T-cell (primary cell): ENCODE results near the gene MYOZ3. TPM values are rescaled to one million over a fixed set of nuclear protein-coding genes. Genes with fewer than 3 reads are reported as not detected.

Experiments
- ATAC-seq, 4 experiments: fragments of 200-7000 bp in 3 of 4; fragments of 150-1000 bp in 1 of 4; cut with Tn5 transposase; replicated peaks in 1 of 4; 1 replicate in 3 of 4; 2 replicates in 1 of 4; pipeline ENCODE4 v1.10.0; 2021; ENCODE audit warnings: moderate library complexity in 3 of 4, mild to moderate bottlenecking in 2 of 4, moderate number of reproducible peaks in 1 of 4
- CTCF ChIA-PET, 2 donors: fragments of 300-600 bp; sonication (Branson Sonifier 250); formaldehyde crosslinking; loops; one replicate each; lab custom pipeline; 2022; ENCODE audit warnings: antibody characterized with exemption in 2 of 2; lab: Charles Lee
- POLR2A ChIA-PET, 2 donors: fragments of 300-600 bp; sonication (Branson Sonifier 250); formaldehyde crosslinking; loops; one replicate each; lab custom pipeline; 2022; ENCODE audit warnings: antibody characterized with exemption in 2 of 2; lab: Charles Lee
- DNase-seq, 35 experiments: peaks; one replicate each; pipeline versions ENCODE4 v3.0.0 to v3.0.0-alpha.2; 2013 to 2023
- H3K27ac ChIP-seq: one replicate; pipeline ENCODE4 v1.5.1; 2013; ENCODE audit warnings: low read length
- H3K27me3 ChIP-seq, 2 experiments: replicated peaks in 1 of 2; 1 replicate in 1 of 2; 2 replicates in 1 of 2; pipeline versions ENCODE4 v1.6.1 to v1.7.0; 2013; ENCODE audit warnings: low read length in 1 of 2, mixed read lengths in 1 of 2; ENCODE audit not compliant: control insufficient read depth in 2 of 2, insufficient read depth in 2 of 2; ENCODE audit errors: extremely low read depth in 1 of 2
- H3K36me3 ChIP-seq, 2 donors: 1 replicate in 1 of 2; 2 replicates in 1 of 2; pipeline versions ENCODE4 v1.6.1 to v1.7.0; 2013; ENCODE audit warnings: low read length in 1 of 2; ENCODE audit not compliant: control insufficient read depth in 2 of 2, insufficient read depth in 1 of 2; ENCODE audit errors: extremely low read depth in 1 of 2
- H3K4me1 ChIP-seq, 2 experiments: 1 replicate in 1 of 2; 2 replicates in 1 of 2; pipeline versions ENCODE4 v1.6.1 to v1.7.0; 2013; ENCODE audit warnings: low read length in 2 of 2, mixed read lengths in 1 of 2; ENCODE audit not compliant: insufficient read depth in 2 of 2, control insufficient read depth in 1 of 2; ENCODE audit errors: extremely low read depth in 1 of 2
- H3K4me3 ChIP-seq, 2 donors: 1 replicate in 1 of 2; 2 replicates in 1 of 2; pipeline versions ENCODE4 v1.5.1 to v1.7.0; 2013; ENCODE audit warnings: mild to moderate bottlenecking in 2 of 2, low read length in 1 of 2, moderate library complexity in 1 of 2; ENCODE audit not compliant: control insufficient read depth in 1 of 2; ENCODE audit errors: extremely low read depth in 1 of 2
- H3K9me3 ChIP-seq: 2 replicates; pipeline ENCODE4 v1.7.0; 2013
- H3K27ac Mint-ChIP-seq, 2 donors: one replicate each; pipeline ENCODE4 v1.8.0; 2020 to 2021; ENCODE audit warnings: mild to moderate bottlenecking in 2 of 2, mixed read lengths in 2 of 2
- H3K27me3 Mint-ChIP-seq, 2 donors: one replicate each; pipeline ENCODE4 v1.8.0; 2021 to 2022; ENCODE audit warnings: mixed read lengths in 2 of 2
- H3K36me3 Mint-ChIP-seq: one replicate; pipeline ENCODE4 v1.8.0; 2021; ENCODE audit warnings: mixed read lengths
- H3K4me1 Mint-ChIP-seq, 3 donors: one replicate each; pipeline ENCODE4 v1.8.0; 2020 to 2022; ENCODE audit warnings: mixed read lengths in 3 of 3, mild to moderate bottlenecking in 1 of 3
- H3K4me3 Mint-ChIP-seq, 3 donors: one replicate each; pipeline ENCODE4 v1.8.0; 2020 to 2022; ENCODE audit warnings: mild to moderate bottlenecking in 3 of 3, mixed read lengths in 3 of 3, moderate library complexity in 3 of 3
- H3K9me3 Mint-ChIP-seq, 3 donors: one replicate each; pipeline ENCODE4 v1.8.0; 2020 to 2022; ENCODE audit warnings: mixed read lengths in 3 of 3
- WGBS: methylation state at CpG from one replicate; pipeline ENCODE4 v1.1.5; 2013; ENCODE audit warnings: missing lambda C conversion rate; ENCODE audit not compliant: insufficient coverage; 5-methylcytosine and 5-hydroxymethylcytosine counted together
- total RNA-seq, 35 experiments: library from RNA in 6 of 35; stranded (reverse) in 6 of 35; fragments of 120-200 nt in 1 of 35; gene quantifications; one replicate each; pipeline versions ENCODE4 v1.2.1 to v1.2.4 and lab custom pipeline; 2013 to 2026

The MYOZ3 gene
- total RNA-seq, 5 donors from 2014 or later (not counting 1 experiment from before 2014, with no cell fraction given), result not detected

DNA sequence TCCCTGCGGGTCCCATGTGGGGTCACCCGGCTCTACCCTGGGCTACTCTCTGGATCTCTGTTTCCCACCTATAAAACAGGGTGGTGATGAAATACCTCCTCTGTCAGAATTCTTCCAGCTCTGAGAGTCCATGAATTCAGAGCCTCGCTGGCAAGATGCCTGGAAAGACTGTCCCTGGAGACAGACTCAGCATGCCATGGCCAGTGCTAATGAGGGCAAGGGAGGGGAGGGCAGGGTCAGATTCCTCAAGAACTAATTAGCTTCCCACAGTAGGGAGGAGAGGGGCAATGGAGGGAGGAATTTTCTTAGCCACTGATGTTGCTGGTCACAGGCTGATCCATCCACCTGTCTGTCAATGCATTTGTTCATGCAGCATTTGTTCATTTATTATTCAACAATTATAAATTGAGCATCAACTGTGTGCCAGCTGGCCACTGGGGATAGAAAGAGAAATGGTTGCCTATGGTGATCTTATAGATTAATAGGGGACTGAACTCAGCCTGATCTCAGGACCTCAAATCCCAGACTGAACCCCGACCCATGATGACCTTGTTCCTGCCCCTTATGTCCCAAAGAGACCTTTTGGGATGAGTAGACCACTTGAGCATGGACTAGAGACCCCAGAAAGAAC is 15.9 kb upstream of the MYOZ3 start:
- ChIA-PET POLR2A (no interaction called here), CTCF (interaction anchor here in 1 of 2 donors (0.6 kb wide), 1 partner anchor 26 kb away, joined by 5 read pairs; no protein-coding TSS in a partner anchor)
- no peak overlapping the region for H3K4me3 ChIP-seq
- no peak overlapping the region for H3K27ac ChIP-seq
- Mint-ChIP-seq H3K27ac (no peak overlapping the region), H3K36me3 (no peaks in the 10 kb centered on the region), H3K27me3 (peaks cover 0 to 6% of the 10 kb centered on the region in 2 donors), H3K9me3 (no peaks in the 10 kb centered on the region), H3K4me3 (no peak overlapping the region), H3K4me1 (no peaks in the 10 kb centered on the region)
- no peak for DNase-seq
- no peaks in the 10 kb centered on the region for H3K4me1 ChIP-seq
- H3K9me3 ChIP-seq, result no peaks in the 10 kb centered on the region
- peaks cover 0 to 11% of the 10 kb centered on the region in 2 experiments for H3K27me3 ChIP-seq
- ATAC-seq, result no peak
- H3K36me3 ChIP-seq, result no peaks in the 10 kb centered on the region
- WGBS, result 55% methylated on average over 2 of the region's 4 CpGs

DNA sequence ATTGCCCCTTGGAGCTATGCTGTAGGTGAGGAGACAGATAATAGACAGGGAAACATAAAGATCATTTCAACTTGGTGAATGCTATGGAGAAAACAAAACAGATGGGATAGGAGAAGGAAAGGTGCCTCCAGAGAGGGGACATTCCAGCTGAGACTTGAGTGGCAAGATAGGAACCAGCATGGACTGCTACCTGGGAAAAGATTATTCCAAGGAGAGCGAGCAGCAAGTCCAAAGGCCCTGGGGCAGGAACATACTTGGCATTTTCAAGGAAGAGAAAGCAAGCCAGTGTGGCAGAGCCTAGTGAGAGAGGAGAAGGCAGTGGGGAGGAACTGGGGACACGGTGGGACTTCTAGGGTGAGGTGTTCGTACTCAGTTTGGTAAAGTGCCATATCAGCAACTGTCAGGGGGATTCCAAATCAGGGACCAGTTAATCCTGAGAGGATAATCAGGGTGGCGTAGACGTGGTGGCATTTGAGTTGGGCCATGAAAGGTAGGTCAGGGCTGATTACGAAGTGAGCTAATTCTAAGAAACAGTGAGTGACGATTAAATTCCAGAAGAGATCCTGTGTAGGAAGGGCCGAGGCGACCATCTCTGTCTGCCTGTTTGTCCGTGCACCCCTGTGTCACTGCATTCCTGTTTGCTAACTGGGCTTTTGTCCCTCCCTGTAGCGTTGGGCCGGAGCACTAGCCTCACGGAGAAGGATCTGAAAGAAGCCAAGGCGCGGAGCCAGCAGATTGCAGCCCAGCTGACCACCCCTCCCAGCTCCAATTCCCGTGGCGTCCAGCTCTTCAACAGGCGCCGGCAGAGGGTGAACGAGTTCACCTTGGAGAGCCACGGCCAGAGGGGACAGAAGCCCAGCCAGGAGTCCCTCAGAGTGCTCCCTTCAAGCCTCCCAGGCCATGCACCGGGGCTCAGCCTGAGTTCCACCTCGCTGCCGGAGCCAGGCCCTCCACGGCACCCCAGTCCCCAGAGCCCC is 13.5 kb upstream of the MYOZ3 start:
- no peaks in the 10 kb centered on the region for H3K36me3 Mint-ChIP-seq
- Histone ChIP-seq H3K27ac (no peak overlapping the region), H3K36me3 (no peaks in the 10 kb centered on the region), H3K4me3 (no peak overlapping the region), H3K9me3 (no peaks in the 10 kb centered on the region), H3K4me1 (no peaks in the 10 kb centered on the region), H3K27me3 (peaks cover 0 to 7% of the 10 kb centered on the region in 2 experiments)
- ChIA-PET CTCF (interaction anchor here in 1 of 2 donors (0.6 kb wide), 1 partner anchor 790 kb away, joined by 5 read pairs; no protein-coding TSS in a partner anchor), POLR2A (no interaction called here)
- H3K9me3 Mint-ChIP-seq, result no peaks in the 10 kb centered on the region
- 84% methylated on average over 22 of the region's 25 CpGs for WGBS
- ATAC-seq, result no peak
- DNase-seq, result no peak
- H3K27ac Mint-ChIP-seq, result no peak overlapping the region
- H3K27me3 Mint-ChIP-seq, result peaks cover 0 to 3% of the 10 kb centered on the region in 2 donors
- H3K4me1 Mint-ChIP-seq, result no peaks in the 10 kb centered on the region
- H3K4me3 Mint-ChIP-seq, result no peak overlapping the region

DNA sequence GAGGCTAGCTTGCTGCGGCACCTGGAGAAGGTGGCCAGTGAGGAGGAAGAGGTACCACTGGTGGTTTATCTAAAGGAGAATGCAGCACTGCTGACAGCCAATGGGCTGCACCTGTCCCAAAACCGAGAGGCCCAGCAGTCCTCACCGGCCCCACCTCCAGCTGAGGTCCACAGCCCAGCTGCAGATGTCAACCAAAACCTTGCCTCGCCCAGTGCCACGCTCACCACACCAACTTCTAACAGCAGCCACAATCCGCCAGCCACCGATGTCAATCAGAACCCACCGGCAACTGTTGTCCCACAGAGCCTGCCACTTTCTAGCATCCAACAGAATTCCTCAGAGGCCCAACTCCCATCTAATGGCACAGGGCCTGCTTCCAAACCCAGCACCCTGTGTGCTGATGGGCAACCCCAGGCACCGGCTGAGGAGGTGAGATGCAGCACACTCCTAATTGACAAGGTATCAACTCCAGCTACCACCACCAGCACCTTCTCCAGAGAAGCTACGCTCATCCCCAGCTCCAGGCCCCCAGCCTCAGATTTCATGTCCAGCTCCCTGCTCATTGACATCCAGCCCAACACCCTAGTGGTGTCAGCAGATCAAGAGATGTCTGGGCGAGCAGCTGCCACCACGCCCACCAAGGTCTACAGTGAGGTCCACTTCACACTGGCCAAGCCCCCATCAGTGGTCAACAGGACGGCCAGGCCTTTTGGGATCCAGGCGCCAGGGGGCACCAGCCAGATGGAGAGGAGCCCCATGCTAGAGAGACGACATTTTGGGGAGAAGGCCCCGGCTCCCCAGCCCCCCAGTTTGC is 12.6 kb upstream of the MYOZ3 start:
- WGBS, result 82% methylated on average over 16 of the region's 16 CpGs
- Histone ChIP-seq H3K4me1 (no peaks in the 10 kb centered on the region), H3K4me3 (no peak overlapping the region), H3K27me3 (peaks cover 0 to 7% of the 10 kb centered on the region in 2 experiments), H3K27ac (no peak overlapping the region), H3K36me3 (no peaks in the 10 kb centered on the region), H3K9me3 (no peaks in the 10 kb centered on the region)
- Mint-ChIP-seq H3K27me3 (peaks cover 0 to 3% of the 10 kb centered on the region in 2 donors), H3K4me3 (no peak overlapping the region), H3K9me3 (no peaks in the 10 kb centered on the region), H3K36me3 (no peaks in the 10 kb centered on the region), H3K4me1 (no peaks in the 10 kb centered on the region), H3K27ac (no peak overlapping the region)
- ChIA-PET CTCF (no interaction called here), POLR2A (no interaction called here)
- DNase-seq (no peak), ATAC-seq (no peak)

DNA sequence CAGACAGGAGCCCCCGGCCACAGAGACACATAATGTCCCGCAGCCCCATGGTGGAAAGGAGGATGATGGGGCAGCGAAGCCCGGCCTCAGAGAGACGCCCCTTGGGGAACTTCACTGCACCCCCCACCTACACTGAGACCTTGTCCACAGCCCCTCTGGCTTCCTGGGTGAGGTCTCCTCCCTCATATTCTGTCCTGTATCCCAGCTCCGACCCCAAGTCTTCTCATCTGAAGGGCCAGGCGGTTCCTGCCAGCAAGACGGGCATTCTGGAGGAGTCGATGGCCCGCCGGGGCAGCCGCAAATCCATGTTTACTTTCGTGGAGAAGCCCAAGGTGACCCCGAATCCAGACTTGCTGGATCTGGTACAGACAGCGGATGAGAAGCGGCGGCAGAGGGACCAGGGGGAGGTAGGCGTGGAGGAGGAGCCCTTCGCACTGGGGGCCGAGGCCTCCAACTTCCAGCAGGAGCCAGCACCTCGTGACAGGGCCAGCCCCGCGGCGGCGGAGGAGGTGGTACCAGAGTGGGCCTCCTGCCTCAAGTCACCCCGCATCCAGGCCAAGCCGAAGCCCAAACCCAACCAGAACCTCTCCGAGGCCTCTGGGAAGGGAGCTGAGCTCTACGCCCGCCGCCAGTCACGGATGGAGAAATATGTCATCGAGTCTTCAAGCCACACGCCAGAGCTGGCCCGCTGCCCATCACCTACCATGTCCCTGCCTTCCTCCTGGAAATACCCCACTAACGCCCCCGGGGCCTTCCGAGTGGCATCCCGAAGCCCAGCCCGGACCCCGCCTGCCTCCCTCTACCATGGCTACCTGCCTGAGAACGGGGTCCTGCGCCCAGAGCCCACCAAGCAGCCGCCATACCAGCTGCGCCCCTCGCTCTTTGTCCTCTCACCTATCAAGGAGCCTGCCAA is 11.7 kb upstream of the MYOZ3 start:
- peaks cover 0 to 3% of the 10 kb centered on the region in 2 donors for H3K27me3 Mint-ChIP-seq
- H3K4me1 Mint-ChIP-seq, result no peaks in the 10 kb centered on the region
- DNase-seq (no peak), ATAC-seq (no peak)
- CTCF ChIA-PET, result no interaction called here
- H3K9me3 Mint-ChIP-seq, result no peaks in the 10 kb centered on the region
- no peaks in the 10 kb centered on the region for H3K36me3 ChIP-seq
- H3K4me3 Mint-ChIP-seq, result no peak overlapping the region
- H3K4me1 ChIP-seq, result no peaks in the 10 kb centered on the region
- no peaks in the 10 kb centered on the region for H3K9me3 ChIP-seq
- H3K27ac Mint-ChIP-seq, result no peak overlapping the region
- WGBS, result 92% methylated on average over 33 of the region's 46 CpGs
- no peak overlapping the region for H3K4me3 ChIP-seq
- no peak overlapping the region for H3K27ac ChIP-seq
- POLR2A ChIA-PET, result no interaction called here
- H3K27me3 ChIP-seq, result peaks cover 0 to 7% of the 10 kb centered on the region in 2 experiments
- H3K36me3 Mint-ChIP-seq, result no peaks in the 10 kb centered on the region

DNA sequence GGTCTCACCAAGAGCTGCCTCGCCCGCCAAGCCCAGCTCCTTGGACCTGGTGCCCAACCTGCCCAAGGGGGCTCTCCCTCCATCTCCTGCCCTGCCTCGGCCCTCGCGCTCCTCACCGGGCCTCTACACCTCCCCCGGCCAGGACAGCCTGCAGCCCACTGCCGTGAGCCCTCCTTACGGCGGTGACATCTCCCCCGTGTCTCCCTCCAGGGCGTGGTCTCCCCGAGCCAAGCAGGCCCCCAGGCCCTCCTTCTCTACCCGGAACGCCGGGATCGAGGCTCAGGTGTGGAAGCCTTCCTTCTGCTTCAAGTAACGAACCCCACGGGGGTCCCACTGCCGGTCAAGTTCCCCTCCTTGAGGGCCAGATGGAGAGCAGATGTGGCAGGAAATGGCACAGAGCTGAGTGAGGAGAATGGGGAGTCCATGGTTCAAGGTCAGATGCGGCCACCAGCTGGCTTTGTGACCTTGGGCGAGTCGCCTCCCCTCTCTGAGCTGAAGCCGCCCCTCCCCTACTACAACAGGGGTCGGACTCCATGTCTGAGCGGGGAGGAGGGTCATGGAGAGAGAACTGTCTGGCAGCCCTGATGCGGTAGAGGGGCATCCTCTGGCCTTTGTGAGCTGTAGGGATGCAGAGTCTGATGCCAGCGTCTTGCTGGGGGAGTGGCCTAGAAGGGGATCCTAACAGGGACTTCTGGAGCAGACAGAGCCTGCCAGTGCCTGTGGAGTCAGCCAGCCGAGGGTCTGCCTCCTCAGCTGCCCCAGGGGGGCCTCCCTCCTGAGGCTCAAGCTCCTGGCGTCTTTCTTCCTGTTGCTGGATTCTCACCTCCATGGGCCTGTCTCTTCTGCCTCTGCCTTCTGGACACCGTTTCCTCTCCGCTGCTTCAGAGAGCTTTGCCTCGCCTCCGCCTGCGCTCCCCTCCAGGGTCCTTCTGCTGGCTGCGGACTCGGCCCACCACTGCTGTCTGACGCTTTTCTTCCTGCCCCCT is 10.7 kb upstream of the MYOZ3 start:
- Mint-ChIP-seq H3K4me1 (no peaks in the 10 kb centered on the region), H3K9me3 (no peaks in the 10 kb centered on the region), H3K4me3 (no peak overlapping the region), H3K27me3 (peaks cover 0 to 3% of the 10 kb centered on the region in 2 donors), H3K36me3 (no peaks in the 10 kb centered on the region), H3K27ac (no peak overlapping the region)
- Histone ChIP-seq H3K9me3 (no peaks in the 10 kb centered on the region), H3K27ac (no peak overlapping the region), H3K36me3 (no peaks in the 10 kb centered on the region), H3K4me3 (no peak overlapping the region), H3K4me1 (no peaks in the 10 kb centered on the region), H3K27me3 (no peaks in the 10 kb centered on the region)
- ATAC-seq (no peak), DNase-seq (no peak)
- CTCF ChIA-PET, result interaction anchor here in 1 of 2 donors (0.7 kb wide), 1 partner anchor 153 kb away, joined by 3 read pairs; no protein-coding TSS in a partner anchor
- whole genome bisulfite sequencing, result 85% methylated on average over 24 of the region's 38 CpGs
- POLR2A ChIA-PET, result no interaction called here
